ACC112 (cell line): ENCODE results near the gene KANSL1L.

Experiments
- H2AFZ ChIP-seq: fragments of 200-600 bp; sonication (generic); one replicate; pipeline ENCODE4 v1.6.0; 2017; ENCODE audit warnings: antibody characterized with exemption, low read length; ENCODE audit not compliant: unreplicated experiment
- H3K27ac ChIP-seq: fragments of 200-600 bp; sonication (generic); 2 replicates; pipeline ENCODE4 v1.5.1; 2014; ENCODE audit warnings: low read depth, mild to moderate bottlenecking, antibody characterized with exemption, low read length, moderate library complexity
- H3K27me3 ChIP-seq: fragments of 200-600 bp; sonication (generic); 2 replicates; pipeline ENCODE4 v1.6.1; 2014; ENCODE audit warnings: mild to moderate bottlenecking, antibody characterized with exemption, low read length, moderate library complexity, mixed read lengths; ENCODE audit not compliant: insufficient read depth
- H3K36me3 ChIP-seq: fragments of 200-600 bp; sonication (generic); 2 replicates; pipeline ENCODE4 v1.6.1; 2016; ENCODE audit warnings: mild to moderate bottlenecking, antibody characterized with exemption, low read length, moderate library complexity, mixed read lengths; ENCODE audit not compliant: insufficient read depth
- H3K4me1 ChIP-seq: fragments of 200-600 bp; sonication (generic); one replicate; pipeline ENCODE4 v1.6.1; 2016; ENCODE audit warnings: low read length, mixed read lengths; ENCODE audit not compliant: insufficient read depth, unreplicated experiment, control insufficient read depth
- H3K4me3 ChIP-seq: fragments of 200-600 bp; sonication (generic); 2 replicates; pipeline ENCODE4 v1.5.1; 2014; ENCODE audit warnings: mild to moderate bottlenecking, low read depth, low read length
- H3K79me2 ChIP-seq: fragments of 200-600 bp; sonication (generic); one replicate; pipeline ENCODE4 v1.6.0; 2016; ENCODE audit warnings: low read length; ENCODE audit not compliant: control insufficient read depth, unreplicated experiment, insufficient read depth

Gene KANSL1L

GRCh38 chr2:210086292-210086691 lies 84.9 kb downstream of the KANSL1L start:
- Histone ChIP-seq H3K27me3 (no peaks in the 10 kb centered on the region), H3K79me2 (no peaks in the 10 kb centered on the region), H3K4me1 (peaks cover 6% of the 10 kb centered on the region), H3K4me3 (no peak overlapping the region), H2AFZ (no peak overlapping the region), H3K27ac (no peak overlapping the region), H3K36me3 (no peaks in the 10 kb centered on the region)

DNA sequence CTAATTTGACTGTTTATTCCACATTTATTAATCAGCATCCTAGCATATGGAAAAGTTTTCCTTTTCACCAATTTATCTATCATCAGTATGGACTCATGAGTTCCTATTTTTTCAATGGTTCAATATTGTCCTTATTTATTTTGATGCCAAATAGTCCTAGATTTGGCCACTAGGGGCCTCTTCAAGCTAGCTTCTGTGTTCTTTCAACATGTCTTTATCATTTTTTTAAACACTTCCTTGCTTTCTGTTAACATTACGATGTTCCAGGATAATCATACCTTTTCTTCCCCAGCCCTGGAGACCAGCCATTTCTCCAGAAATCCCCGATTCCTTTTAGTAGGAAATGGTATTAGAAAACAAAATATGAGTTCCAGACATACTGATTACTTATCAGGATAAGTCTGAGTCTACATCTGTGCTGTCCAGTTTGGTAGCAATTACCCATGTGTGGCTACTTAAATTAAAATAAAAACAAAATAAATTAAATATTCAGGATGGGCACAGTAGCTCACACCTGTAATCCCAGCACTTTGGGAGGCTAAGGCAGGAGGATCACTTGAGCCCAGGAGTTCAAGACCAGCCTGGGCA lies 98.2 kb downstream of the KANSL1L start:
- Histone ChIP-seq H3K36me3 (no peaks in the 10 kb centered on the region), H3K4me3 (peak overlapping the region; percentile 26; the same call in 1 of the 2 replicates)

DNA sequence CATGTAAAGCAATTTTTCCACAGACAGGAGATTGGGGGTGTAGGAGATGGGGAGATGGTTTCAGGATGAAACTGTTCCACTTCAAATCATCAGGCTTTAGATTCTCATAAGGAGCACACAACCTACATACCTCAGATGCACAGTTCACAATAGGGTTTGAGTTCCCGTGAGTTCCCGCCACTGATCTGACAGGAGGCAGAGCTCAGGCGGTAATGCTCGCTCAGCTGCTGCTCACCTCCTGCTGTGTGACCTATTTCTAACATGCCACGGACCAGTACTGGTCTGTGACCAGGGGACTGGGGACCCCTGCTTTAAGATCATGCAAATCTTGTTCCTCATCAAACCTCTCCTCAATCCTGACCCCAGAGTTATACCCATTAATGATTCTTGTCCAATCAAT lies 98.7 kb downstream of the KANSL1L start:
- no peaks in the 10 kb centered on the region for H3K4me1 ChIP-seq
- H3K79me2 ChIP-seq, result no peaks in the 10 kb centered on the region
- no peak overlapping the region for H3K27ac ChIP-seq
- H3K36me3 ChIP-seq, result no peaks in the 10 kb centered on the region
- no peak overlapping the region for H2AFZ ChIP-seq
- H3K27me3 ChIP-seq, result no peaks in the 10 kb centered on the region
- no peak overlapping the region for H3K4me3 ChIP-seq

More for the DNA sequence above, 98.2 kb downstream of the KANSL1L start:
- no peaks in the 10 kb centered on the region for H3K4me1 ChIP-seq
- H3K79me2 ChIP-seq, result no peaks in the 10 kb centered on the region
- no peaks in the 10 kb centered on the region for H3K27me3 ChIP-seq
- no peak overlapping the region for H3K27ac ChIP-seq
- no peak overlapping the region for H2AFZ ChIP-seq

DNA sequence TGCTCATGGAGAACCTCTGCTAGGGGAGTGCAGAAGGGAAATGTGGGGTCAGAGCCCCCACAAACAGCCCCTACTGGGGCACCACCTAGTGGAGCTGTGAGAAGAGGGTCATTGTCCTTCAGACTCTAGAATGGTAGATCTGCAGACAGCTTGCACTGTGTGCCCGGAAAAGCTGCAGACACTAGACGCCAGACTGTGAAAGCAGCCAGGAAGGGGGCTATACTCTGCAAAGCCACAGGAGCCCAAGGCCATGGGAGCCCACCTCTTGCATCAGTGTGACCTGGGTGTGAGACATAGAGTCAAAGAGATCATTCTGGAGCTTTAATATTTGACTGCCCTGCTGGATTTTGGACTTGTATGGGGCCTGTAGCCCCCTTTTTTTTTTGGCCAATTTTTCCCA lies 107.9 kb downstream of the KANSL1L start:
- Histone ChIP-seq H3K79me2 (no peaks in the 10 kb centered on the region), H3K4me1 (no peaks in the 10 kb centered on the region), H2AFZ (no peak overlapping the region), H3K27ac (no peak overlapping the region), H3K36me3 (no peaks in the 10 kb centered on the region), H3K4me3 (no peak overlapping the region), H3K27me3 (no peaks in the 10 kb centered on the region)

DNA sequence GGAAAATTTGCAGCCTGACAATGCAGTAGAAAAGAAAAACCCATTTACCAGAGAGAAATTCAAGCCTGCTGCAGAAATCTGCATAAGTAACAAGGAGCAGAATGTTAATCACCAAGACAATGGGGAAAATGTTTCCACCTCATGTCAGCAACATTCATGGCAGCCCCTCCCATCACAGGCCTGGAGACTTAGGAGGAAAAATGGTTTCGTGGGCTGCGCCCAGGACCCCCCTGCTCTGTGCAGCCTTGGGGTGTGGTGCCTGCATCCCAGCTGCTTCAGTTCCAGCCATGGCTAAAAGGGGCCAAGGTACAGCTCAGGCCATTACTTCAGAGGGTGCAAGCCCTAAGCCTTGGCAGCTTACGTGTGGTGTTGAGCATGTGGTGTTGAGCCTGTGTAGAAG lies 115.4 kb downstream of the KANSL1L start:
- H3K79me2 ChIP-seq, result no peaks in the 10 kb centered on the region
- H3K36me3 ChIP-seq, result 0 out of 2 replicates have a peak, but pooled peaks cover 4% of the 10 kb centered on the region
- no peak overlapping the region for H2AFZ ChIP-seq
- H3K27me3 ChIP-seq, result no peaks in the 10 kb centered on the region
- no peaks in the 10 kb centered on the region for H3K4me1 ChIP-seq
- H3K27ac ChIP-seq, result no peak overlapping the region
- H3K4me3 ChIP-seq, result no peak overlapping the region

DNA sequence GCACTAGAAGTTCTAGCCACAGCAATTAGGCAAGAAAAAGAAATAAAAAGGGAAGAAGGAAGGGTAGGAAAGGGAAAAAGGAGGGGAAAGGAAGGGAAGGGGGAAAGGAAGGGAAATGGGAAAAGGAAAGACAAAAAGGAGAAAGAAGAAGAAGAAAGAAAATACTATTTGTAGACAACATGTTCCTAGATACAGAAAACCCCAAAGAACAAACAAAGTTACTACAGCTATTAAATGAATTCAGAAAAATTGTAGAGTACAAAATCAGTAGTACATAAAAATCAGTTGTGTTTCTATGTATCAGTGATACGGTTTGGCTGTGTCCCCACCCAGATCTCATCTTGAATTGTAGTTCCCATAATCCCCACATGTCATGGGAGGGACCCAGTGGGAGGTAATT lies 116.5 kb downstream of the KANSL1L start:
- H2AFZ ChIP-seq, result no peak overlapping the region
- H3K27me3 ChIP-seq, result no peaks in the 10 kb centered on the region
- no peaks in the 10 kb centered on the region for H3K79me2 ChIP-seq
- no peak overlapping the region for H3K27ac ChIP-seq
- H3K4me3 ChIP-seq, result no peak overlapping the region
- 0 out of 2 replicates have a peak, but pooled peaks cover 4% of the 10 kb centered on the region for H3K36me3 ChIP-seq
- no peaks in the 10 kb centered on the region for H3K4me1 ChIP-seq

- Histone ChIP-seq H3K27ac (no peak overlapping the region), H3K4me3 (no peak overlapping the region), H3K36me3 (peaks cover 13% of the 10 kb centered on the region; the same call in 1 of the 2 replicates), H3K4me1 (no peaks in the 10 kb centered on the region), H2AFZ (no peak overlapping the region), H3K27me3 (no peaks in the 10 kb centered on the region), H3K79me2 (no peaks in the 10 kb centered on the region)
Measured at GRCh38 chr2:210050885-210051284, 120.3 kb downstream of the KANSL1L start.

- Histone ChIP-seq H3K36me3 (peaks cover 15% of the 10 kb centered on the region; the same call in 1 of the 2 replicates), H3K4me3 (no peak overlapping the region), H3K4me1 (no peaks in the 10 kb centered on the region), H3K79me2 (no peaks in the 10 kb centered on the region), H2AFZ (no peak overlapping the region), H3K27me3 (no peaks in the 10 kb centered on the region), H3K27ac (no peak overlapping the region)
Measured at GRCh38 chr2:210049831-210050230, 121.4 kb downstream of the KANSL1L start.

- Histone ChIP-seq H3K36me3 (peaks cover 11% of the 10 kb centered on the region; the same call in 1 of the 2 replicates), H3K4me3 (no peak overlapping the region), H3K27ac (no peak overlapping the region), H3K79me2 (no peaks in the 10 kb centered on the region), H3K27me3 (no peaks in the 10 kb centered on the region), H2AFZ (no peak overlapping the region), H3K4me1 (no peaks in the 10 kb centered on the region)
Measured at GRCh38 chr2:210046851-210047500, 124.2 kb downstream of the KANSL1L start.

DNA sequence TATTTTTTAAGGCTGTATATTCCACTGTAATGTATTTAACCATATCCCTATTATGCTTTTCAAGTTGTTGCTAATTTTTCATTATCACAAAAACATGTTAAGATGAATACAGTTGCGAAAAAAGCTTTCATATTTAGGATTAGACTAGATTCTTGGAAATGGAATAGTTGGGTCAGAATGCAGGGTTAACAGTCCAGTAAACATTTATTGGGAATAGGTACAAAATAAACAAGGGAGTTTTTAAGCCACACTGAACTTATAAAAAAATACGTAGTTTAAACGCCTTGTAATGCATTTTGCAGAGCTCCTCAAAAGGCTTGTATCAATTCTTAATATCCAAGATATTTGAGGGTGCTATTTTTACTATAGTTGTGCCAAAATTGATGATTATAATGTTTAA lies 133.1 kb downstream of the KANSL1L start:
- Histone ChIP-seq H3K4me1 (no peaks in the 10 kb centered on the region), H3K27me3 (no peaks in the 10 kb centered on the region), H3K36me3 (no peaks in the 10 kb centered on the region), H3K27ac (no peak overlapping the region), H2AFZ (no peak overlapping the region), H3K4me3 (no peak overlapping the region), H3K79me2 (no peaks in the 10 kb centered on the region)

DNA sequence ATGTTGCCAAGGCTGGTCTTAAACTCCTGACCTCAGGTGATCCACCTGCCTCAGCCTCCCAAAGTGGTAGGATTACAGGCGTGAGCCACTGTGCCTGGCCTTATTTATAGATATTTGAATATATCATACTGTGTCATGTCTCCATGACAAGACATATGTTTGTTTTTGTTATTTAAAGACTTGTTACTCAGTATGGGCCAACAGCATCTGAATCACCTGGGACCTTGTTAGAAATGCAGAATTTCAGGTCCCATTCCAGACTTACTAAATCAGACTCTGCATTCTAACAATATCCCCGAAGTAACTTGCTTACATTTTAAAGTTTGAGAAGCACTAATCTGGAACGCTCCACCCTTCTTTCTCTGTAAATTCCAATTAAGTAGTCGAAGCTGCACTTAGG lies 135.5 kb downstream of the KANSL1L start:
- no peak overlapping the region for H2AFZ ChIP-seq

More for the DNA sequence above, 135.5 kb downstream of the KANSL1L start:
- Histone ChIP-seq H3K79me2 (no peaks in the 10 kb centered on the region), H3K4me1 (no peaks in the 10 kb centered on the region), H3K4me3 (no peak overlapping the region), H3K27ac (no peak overlapping the region), H3K27me3 (no peaks in the 10 kb centered on the region), H3K36me3 (no peaks in the 10 kb centered on the region)
